ENCODE results near the gene TIMMDC1. TPM values are rescaled to one million over a fixed set of nuclear protein-coding genes. Genes with fewer than 3 reads are reported as not detected.

TIMMDC1 gene
- total RNA-seq, 1 experiment from 2014 or later, result 121 TPM

- ATAC-seq (no peak), DNase-seq (ENCODE audit: low read depth, low spot score) (no peak)
- ChIA-PET RAD21 (ENCODE audit: low non-redundant PET in 1 of 2, low total read pairs in 2 of 2, uncharacterized antibody in 2 of 2, unreplicated experiment in 2 of 2) (no interaction called here), CTCF (no interaction called here), POLR2A (no interaction called here)
- H2AFZ ChIP-seq (ENCODE audit: low read depth, low read length, poor library complexity, severe bottlenecking), result no peak overlapping the region
- H4K20me1 ChIP-seq (ENCODE audit: insufficient read depth), result no peaks in the 10 kb centered on the region
- intact Hi-C loops (cut with micrococcal nuclease), result no loop called here
- H3K4me1 ChIP-seq (ENCODE audit: control insufficient read depth in 1 of 2, insufficient read depth in 2 of 2, low read length in 2 of 2), result no peaks in the 10 kb centered on the region
- H3K27me3 ChIP-seq (ENCODE audit: insufficient read depth, low read length), result no peaks in the 10 kb centered on the region
- H3K9me3 ChIP-seq (ENCODE audit: control insufficient read depth in 1 of 2, insufficient read depth in 1 of 2, low read depth in 1 of 2, low read length in 2 of 2), result no peaks in the 10 kb centered on the region
- no peaks in the 10 kb centered on the region for H3K9me2 ChIP-seq (ENCODE audit: insufficient read depth)
- TF ChIP-seq EZH2 (IDR thresholded peaks at IDR 0.05) (no peak), JUND (IDR thresholded peaks at IDR 0.05) (no peak), MAX (IDR thresholded peaks at IDR 0.05) (no peak), CTCF (IDR thresholded peaks at IDR 0.05 in 2 of 3, conservative IDR thresholded peaks at IDR 0.05 in 1 of 3; ENCODE audit: borderline replicate concordance in 1 of 3, insufficient read depth in 1 of 3, low read depth in 2 of 3, low read length in 2 of 3) (no peak), ZNF274 (IDR thresholded peaks at IDR 0.05; ENCODE audit: low read depth, low read length) (no peak), ZBTB33 (IDR thresholded peaks at IDR 0.05; ENCODE audit: extremely low read depth, insufficient replicate concordance, low read length) (no peak), SIN3A (IDR thresholded peaks at IDR 0.05; ENCODE audit: low read depth) (no peak)
- no TSS peak for BruUV-seq (replicated peaks)
- no peak overlapping the region for H3K27ac ChIP-seq (ENCODE audit: low read depth, low read length)
- H3K4me3 ChIP-seq (replicated peaks in 1 of 2; ENCODE audit: low read depth in 1 of 2, low read length in 2 of 2), result no peak overlapping the region
- H3K36me3 ChIP-seq (ENCODE audit: control insufficient read depth in 1 of 2, insufficient read depth in 2 of 2, low read length in 2 of 2), result peaks cover 11 to 17% of the 10 kb centered on the region in 2 experiments; a peak in 2 of 4 replicates
- no peak overlapping the region for H3K9ac ChIP-seq (ENCODE audit: low read length)
- peaks cover 15% of the 10 kb centered on the region; the same call in 1 of the 2 replicates for H3K79me2 ChIP-seq (ENCODE audit: insufficient read depth, low read length)
- H3K4me2 ChIP-seq (ENCODE audit: low read length), result no peak overlapping the region
Observed at GRCh38 chr3:119508172-119508845, 10.0 kb downstream of the TIMMDC1 start.
